K562 (cell line): ENCODE data around the gene POU2AF1. TPM values are rescaled to one million over a fixed set of nuclear protein-coding genes. Genes with fewer than 3 reads are reported as not detected.

ENCODE experiments used
- ATAC-seq: fragments of 200-7000 bp; cut with Tn5 transposase; 3 replicates; pipeline ENCODE4 v1.9.1; 2020; ENCODE audit warnings: moderate library complexity
- BruUV-seq: library from RNA; stranded (reverse); fragments of 400-500 nt; replicated peaks from 2 replicates; lab custom pipeline; 2021; lab: Mats Ljungman, UMichigan
- CTCF ChIA-PET: fragments of 300-600 bp; formaldehyde crosslinking; extraction: SDS; loops from one replicate; lab custom pipeline; 2021; ENCODE audit warnings: low intra/inter-chr PET ratio; lab: Yijun Ruan, JAX
- POLR2A ChIA-PET: fragments of 300-600, 350-650 bp; sonication (Branson Sonifier 250); formaldehyde crosslinking; extraction: SDS; loops from one replicate; lab custom pipeline; 2021; ENCODE audit warnings: antibody characterized with exemption, inconsistent platforms; lab: Yijun Ruan, JAX
- DNase-seq, 4 experiments: peaks; one replicate each; pipeline versions ENCODE4 v3.0.0 to v3.0.0-alpha.2; 2011 to 2018; ENCODE audit warnings: low spot score in 3 of 4, mixed read lengths in 3 of 4; ENCODE audit errors: extremely low read depth in 1 of 4
- FAIRE-seq: peaks from 2 replicates; lab custom pipeline; 2011; peaks lifted over from hg19 to GRCh38; lab: Jason Lieb, UNC
- H2AFZ ChIP-seq: 2 replicates; pipeline ENCODE4 v1.6.0; 2011; ENCODE audit warnings: low read depth, low read length, control low read depth, inconsistent platforms
- H3K27ac ChIP-seq: fragments of 200-600 bp; 3 replicates; pipeline ENCODE4 v1.8.0; 2011; ENCODE audit warnings: low read depth, mild to moderate bottlenecking, control low read depth, inconsistent platforms, low read length, moderate library complexity, mixed read lengths; ENCODE audit errors: extremely low read depth
- H3K27me3 ChIP-seq, 2 experiments: fragments of 300-600 bp in 1 of 2; 2 replicates in 1 of 2; 3 replicates in 1 of 2; pipeline versions ENCODE4 v1.6.0 to v1.8.0; 2011; ENCODE audit warnings: inconsistent platforms in 2 of 2, low read length in 2 of 2, mild to moderate bottlenecking in 1 of 2, mixed read lengths in 1 of 2, moderate library complexity in 1 of 2; ENCODE audit not compliant: control insufficient read depth in 2 of 2, insufficient read depth in 2 of 2
- H3K36me3 ChIP-seq: fragments of 300-600 bp; 3 replicates; pipeline ENCODE4 v1.8.0; 2011; ENCODE audit warnings: mild to moderate bottlenecking, low read length, inconsistent platforms; ENCODE audit not compliant: control insufficient read depth, insufficient read depth
- H3K4me1 ChIP-seq, 2 experiments: fragments of 200-600 bp in 1 of 2; replicated peaks in 1 of 2; 2 replicates in 1 of 2; 3 replicates in 1 of 2; pipeline versions ENCODE4 v1.5.1 to v1.8.0; 2011; ENCODE audit warnings: inconsistent platforms in 2 of 2, low read length in 2 of 2, mild to moderate bottlenecking in 1 of 2, mixed read lengths in 1 of 2, moderate library complexity in 1 of 2; ENCODE audit not compliant: control insufficient read depth in 2 of 2, insufficient read depth in 2 of 2
- H3K4me2 ChIP-seq: 2 replicates; pipeline ENCODE4 v1.6.1; 2011; ENCODE audit warnings: low read length, control low read depth, inconsistent platforms, mixed read lengths; ENCODE audit not compliant: insufficient read depth
- H3K4me3 ChIP-seq: fragments of 200-600 bp; sonication (generic), shearing (Covaris generic); 2 replicates; pipeline ENCODE4 v1.5.1; 2016; ENCODE audit warnings: control low read depth, inconsistent platforms
- H3K79me2 ChIP-seq: fragments of 200-600 bp; 3 replicates; pipeline ENCODE4 v1.8.0; 2011; ENCODE audit warnings: low read length, inconsistent platforms; ENCODE audit not compliant: control insufficient read depth, insufficient read depth
- H3K9ac ChIP-seq, 2 experiments: 2 replicates each; pipeline versions ENCODE4 v1.6.0 to v1.6.1; 2011; ENCODE audit warnings: low read depth in 2 of 2, low read length in 2 of 2, control low read depth in 1 of 2, inconsistent platforms in 1 of 2, mild to moderate bottlenecking in 1 of 2, mixed read lengths in 1 of 2; ENCODE audit not compliant: insufficient read depth in 1 of 2
- H3K9me1 ChIP-seq: one replicate; pipeline ENCODE4 v1.6.0; 2011; ENCODE audit warnings: inconsistent platforms, mild to moderate bottlenecking, low read length, moderate library complexity; ENCODE audit not compliant: control insufficient read depth, insufficient read depth
- H3K9me3 ChIP-seq: replicated peaks from 2 replicates; pipeline ENCODE4 v1.5.1; 2011; ENCODE audit warnings: low read depth, low read length, inconsistent platforms; ENCODE audit not compliant: control insufficient read depth, insufficient read depth
- H4K20me1 ChIP-seq: replicated peaks from 2 replicates; pipeline ENCODE4 v1.6.1; 2011; ENCODE audit warnings: low read length, inconsistent platforms, mixed read lengths; ENCODE audit not compliant: control insufficient read depth, insufficient read depth
- E2F6 ChIP-seq, 2 experiments: IDR thresholded peaks; 2 replicates each; pipeline ENCODE4 v1.6.1; 2011; ENCODE audit warnings: borderline replicate concordance in 1 of 2, control low read depth in 1 of 2, low read depth in 1 of 2, low read length in 1 of 2, mild to moderate bottlenecking in 1 of 2, mixed read lengths in 1 of 2, moderate library complexity in 1 of 2; ENCODE audit not compliant: insufficient read depth in 1 of 2, insufficient read length in 1 of 2, poor library complexity in 1 of 2, severe bottlenecking in 1 of 2; ENCODE audit errors: extremely low read depth in 1 of 2
- MXI1 ChIP-seq: IDR thresholded peaks from 2 replicates; pipeline ENCODE4 v1.6.1; 2011; ENCODE audit warnings: low read depth, mild to moderate bottlenecking, improper control_type of control experiment, low read length
- PPARD ChIP-seq: fragments of 250-450 bp; sonication (Bioruptor Pico); IDR thresholded peaks from 2 replicates; pipeline ENCODE4 v1.8.0; 2022; ENCODE audit warnings: inconsistent platforms, mild to moderate bottlenecking, moderate library complexity
- PTRF ChIP-seq: fragments of 450-650 bp; IDR thresholded peaks from 2 replicates; pipeline ENCODE4 v1.6.1; 2016; ENCODE audit warnings: mild to moderate bottlenecking, missing genetic modification characterization, missing compliant biosample characterization
- RBFOX2 ChIP-seq: fragments of 200-400 bp; formaldehyde crosslinking; IDR thresholded peaks from 2 replicates; pipeline ENCODE4 v1.6.1; 2017; ENCODE audit warnings: low read depth, mild to moderate bottlenecking, low read length, moderate library complexity
- WGBS: fragments of 100-300 bp; shearing (Covaris generic); methylation state at CpG from one replicate; pipeline ENCODE4 v1.1.6; 2016; ENCODE audit warnings: low coverage, mixed read lengths; ENCODE audit not compliant: insufficient coverage; ENCODE audit errors: missing lambda C conversion rate; 5-methylcytosine and 5-hydroxymethylcytosine counted together
- in situ Hi-C: fragments of 300-500 bp; cut with MboI; formaldehyde crosslinking; loops from 4 replicates; pipeline ENCODE4 v1.15.0; 2018; ENCODE audit warnings: inconsistent platforms, mixed read lengths
- intact Hi-C: fragments of 100-400 bp; cut with micrococcal nuclease; formaldehyde crosslinking; loops from 2 replicates; pipeline ENCODE4 v1.14.2; 2022
- polyA plus RNA-seq, 8 experiments: library from polyadenylated mRNA; depleted of rRNA in 4 of 8; stranded (reverse) in 5 of 8; unstranded in 3 of 8; fragments of >200 nt; fragmentation: Nextera tagmentation in 2 of 8; fragmentation: Illumina TruSeq in 1 of 8; extraction: Ambion mirVana in 2 of 8; extraction: Trizol in 1 of 8; gene quantifications; 2 replicates each; pipeline versions ENCODE4 v1.2.1 to v1.2.3, GENCODE V29; 2011 to 2014; ENCODE audit warnings: inconsistent platforms in 1 of 8, missing spikeins in 1 of 8
- total RNA-seq, 7 experiments: library from RNA; depleted of rRNA in 6 of 7; stranded (reverse); fragments of >200 nt in 6 of 7; fragmentation: Illumina TruSeq in 2 of 7; extraction: Trizol in 2 of 7; gene quantifications; 2 replicates each; pipeline versions ENCODE4 v1.2.1 to v1.2.3, GENCODE V29; 2011 to 2021; ENCODE audit warnings: low replicate concordance in 1 of 7

POU2AF1 gene
- total and polyA plus RNA-seq, 9 of the 15 experiments (the other 6 are each of a cell fraction or from before 2014, with no cell fraction given): 0.09 TPM; not detected in 8

- Histone ChIP-seq H3K27ac (no peak overlapping the region), H3K36me3 (no peaks in the 10 kb centered on the region), H3K79me2 (no peaks in the 10 kb centered on the region), H3K4me2 (no peak overlapping the region), H3K4me3 (no peak overlapping the region), H3K27me3 (0 out of 5 replicates have a peak, but pooled peaks cover 0 to 4% of the 10 kb centered on the region in 2 experiments), H4K20me1 (no peaks in the 10 kb centered on the region), H3K4me1 (no peaks in the 10 kb centered on the region), H3K9me1 (no peaks in the 10 kb centered on the region), H3K9ac (no peak overlapping the region), H2AFZ (no peak overlapping the region), H3K9me3 (no peaks in the 10 kb centered on the region)
- intact Hi-C loops: no loop called here
- no TSS peak for BruUV-seq
- FAIRE-seq: no peak
- in situ Hi-C loops: no loop called here
- TF ChIP-seq PTRF (tag): no peak
- ATAC-seq: no peak
- WGBS: 0% methylated on average over 2 of the region's 2 CpGs
- ChIA-PET CTCF (no interaction called here), POLR2A (no interaction called here)
- DNase-seq: no peak
These were observed 10.9 kb downstream of the POU2AF1 start for GRCh38 chr11:111368285-111368560.

GRCh38 chr11:111367411-111368284 is 11.4 kb downstream of the POU2AF1 start:
- H2AFZ ChIP-seq: no peak overlapping the region
- POLR2A ChIA-PET: no interaction called here
- no peak overlapping the region for H3K4me3 ChIP-seq
- no peaks in the 10 kb centered on the region for H3K9me1 ChIP-seq
- no peak for TF ChIP-seq E2F6 (IDR thresholded peaks at IDR 0.05; ENCODE audit: borderline replicate concordance in 1 of 2, extremely low read depth in 1 of 2, insufficient read depth in 1 of 2, insufficient read length in 1 of 2, low read depth in 1 of 2, low read length in 1 of 2, poor library complexity in 1 of 2, severe bottlenecking in 1 of 2)
- TF ChIP-seq PPARD (CRISPR knock-in tag): no peak
- no peak for TF ChIP-seq RBFOX2
- no peak for TF ChIP-seq MXI1
- no peak overlapping the region for H3K4me2 ChIP-seq
- H3K27me3 ChIP-seq: 0 out of 5 replicates have a peak, but pooled peaks cover 0 to 4% of the 10 kb centered on the region in 2 experiments
- DNase-seq (no peak), FAIRE-seq (no peak), ATAC-seq (no peak)
- intact Hi-C loops: no loop called here
- no peaks in the 10 kb centered on the region for H3K4me1 ChIP-seq
- H3K27ac ChIP-seq: no peak overlapping the region
- H3K9ac ChIP-seq: no peak overlapping the region
- CTCF ChIA-PET: no interaction called here
- BruUV-seq: no TSS peak
- in situ Hi-C loops: no loop called here
- 2% methylated on average over 12 of the region's 12 CpGs for WGBS
- H3K79me2 ChIP-seq: no peaks in the 10 kb centered on the region
- H4K20me1 ChIP-seq: no peaks in the 10 kb centered on the region
- H3K9me3 ChIP-seq: no peaks in the 10 kb centered on the region
- no peaks in the 10 kb centered on the region for H3K36me3 ChIP-seq
